Neural cell (in vitro differentiated cells): Measurements from ENCODE around the gene RPP14. TPM values are rescaled to one million over a fixed set of nuclear protein-coding genes. Genes with fewer than 3 reads are reported as not detected.

Source experiments
- H2AFZ ChIP-seq: fragments of 200-600, 300-800 bp; sonication (generic), shearing (Covaris generic); 2 replicates; pipeline ENCODE4 v1.6.0; 2014; ENCODE audit warnings: low read depth, mild to moderate bottlenecking, antibody characterized with exemption, low read length, moderate library complexity
- H3F3A ChIP-seq: fragments of 200-600 bp; shearing (Covaris generic); 2 replicates; pipeline ENCODE4 v1.6.1; 2016; ENCODE audit warnings: mild to moderate bottlenecking, moderate library complexity, mixed read lengths, antibody characterized with exemption, low read length; ENCODE audit not compliant: insufficient read depth, poor library complexity, severe bottlenecking
- H3K27ac ChIP-seq: fragments of 200-600, 300-800 bp; sonication (generic), shearing (Covaris generic); 2 replicates; pipeline ENCODE4 v1.5.1; 2014; ENCODE audit warnings: mild to moderate bottlenecking, low read length, moderate library complexity
- H3K27me3 ChIP-seq: fragments of 300-800, 200-600 bp; sonication (generic), shearing (Covaris generic); 2 replicates; pipeline ENCODE4 v1.6.0; 2014; ENCODE audit warnings: mild to moderate bottlenecking, low read depth, low read length, moderate library complexity; ENCODE audit not compliant: insufficient read depth
- H3K36me3 ChIP-seq: fragments of 300-800, 200-600 bp; sonication (generic), shearing (Covaris generic); 2 replicates; pipeline ENCODE4 v1.5.1; 2014; ENCODE audit warnings: mild to moderate bottlenecking, antibody characterized with exemption, low read length, moderate library complexity; ENCODE audit not compliant: insufficient read depth
- H3K4me2 ChIP-seq: fragments of 300-800, 200-600 bp; sonication (generic), shearing (Covaris generic); 2 replicates; pipeline ENCODE4 v1.6.0; 2014; ENCODE audit warnings: mild to moderate bottlenecking, low read length
- H3K4me3 ChIP-seq: fragments of 300-800, 200-600 bp; sonication (generic), shearing (Covaris generic); 2 replicates; pipeline ENCODE4 v1.5.1; 2014; ENCODE audit warnings: mild to moderate bottlenecking, low read length, moderate library complexity
- H3K79me2 ChIP-seq: fragments of 200-600 bp; shearing (Covaris generic); replicated peaks from 2 replicates; pipeline ENCODE4 v1.6.0; 2014; ENCODE audit warnings: mild to moderate bottlenecking, low read length, moderate library complexity; ENCODE audit not compliant: insufficient read depth
- H3K9ac ChIP-seq: fragments of 300-800, 200-600 bp; sonication (generic), shearing (Covaris generic); 2 replicates; pipeline ENCODE4 v1.6.1; 2016; ENCODE audit warnings: mild to moderate bottlenecking, low read length, mixed read lengths
- H3K9me2 ChIP-seq: fragments of 200-600 bp; shearing (Covaris generic); 2 replicates; pipeline ENCODE4 v1.6.1; 2016; ENCODE audit warnings: mild to moderate bottlenecking, low read length, mixed read lengths; ENCODE audit not compliant: insufficient read depth
- H3K9me3 ChIP-seq: fragments of 200-600, 300-800 bp; sonication (generic), shearing (Covaris generic); 2 replicates; pipeline ENCODE4 v1.6.1; 2016; ENCODE audit warnings: mild to moderate bottlenecking, mixed run types, low read length, moderate library complexity, mixed read lengths
- H4K20me1 ChIP-seq: fragments of 200-600 bp; shearing (Covaris generic); 2 replicates; pipeline ENCODE4 v1.6.1; 2016; ENCODE audit warnings: mild to moderate bottlenecking, mixed run types; ENCODE audit not compliant: insufficient read depth
- CTCF ChIP-seq: fragments of 450-650 bp; IDR thresholded peaks from 2 replicates; pipeline ENCODE4 v1.5.1; 2014; ENCODE audit warnings: antibody characterized with exemption, mild to moderate bottlenecking, moderate library complexity; ENCODE audit not compliant: poor library complexity, severe bottlenecking
- EP300 ChIP-seq: fragments of 450-650 bp; conservative IDR thresholded peaks from 2 replicates; pipeline ENCODE4 v1.6.1; 2014; ENCODE audit warnings: antibody characterized with exemption, mild to moderate bottlenecking, moderate library complexity; ENCODE audit not compliant: poor library complexity, severe bottlenecking
- EZH2 ChIP-seq: fragments of 200-600, 300-800 bp; shearing (Covaris generic), sonication (generic); IDR thresholded peaks from 2 replicates; pipeline ENCODE4 v1.6.1; 2014; ENCODE audit warnings: antibody characterized with exemption, low read length, borderline replicate concordance, mild to moderate bottlenecking; ENCODE audit not compliant: insufficient read depth, poor library complexity, severe bottlenecking
- MXI1 ChIP-seq: fragments of 450-650 bp; conservative IDR thresholded peaks from 2 replicates; pipeline ENCODE4 v1.6.1; 2014; ENCODE audit warnings: antibody characterized with exemption, mild to moderate bottlenecking; ENCODE audit not compliant: poor library complexity, severe bottlenecking
- POLR2AphosphoS5 ChIP-seq: IDR thresholded peaks from 2 replicates; pipeline ENCODE4 v1.6.1; 2012
- RAD21 ChIP-seq: fragments of 450-650 bp; conservative IDR thresholded peaks from 2 replicates; pipeline ENCODE4 v1.6.1; 2014; ENCODE audit warnings: antibody characterized with exemption, mild to moderate bottlenecking, moderate library complexity
- REST ChIP-seq: IDR thresholded peaks from 2 replicates; pipeline ENCODE4 v1.6.1; 2012; ENCODE audit warnings: borderline replicate concordance
- SMC3 ChIP-seq: fragments of 450-650 bp; conservative IDR thresholded peaks from 2 replicates; pipeline ENCODE4 v1.6.1; 2014; ENCODE audit warnings: antibody characterized with exemption, mild to moderate bottlenecking, moderate library complexity; ENCODE audit not compliant: poor library complexity
- TAF1 ChIP-seq: IDR thresholded peaks from 2 replicates; pipeline ENCODE4 v1.6.1; 2012; ENCODE audit warnings: low read depth
- polyA plus RNA-seq: library from polyadenylated mRNA; depleted of rRNA; stranded (reverse); fragments of >200 nt; gene quantifications from 2 replicates; pipeline ENCODE4 v1.2.3, GENCODE V29; 2014

RPP14 gene
- polyA plus RNA-seq, 1 donor from 2014 or later: 13.0 TPM

DNA sequence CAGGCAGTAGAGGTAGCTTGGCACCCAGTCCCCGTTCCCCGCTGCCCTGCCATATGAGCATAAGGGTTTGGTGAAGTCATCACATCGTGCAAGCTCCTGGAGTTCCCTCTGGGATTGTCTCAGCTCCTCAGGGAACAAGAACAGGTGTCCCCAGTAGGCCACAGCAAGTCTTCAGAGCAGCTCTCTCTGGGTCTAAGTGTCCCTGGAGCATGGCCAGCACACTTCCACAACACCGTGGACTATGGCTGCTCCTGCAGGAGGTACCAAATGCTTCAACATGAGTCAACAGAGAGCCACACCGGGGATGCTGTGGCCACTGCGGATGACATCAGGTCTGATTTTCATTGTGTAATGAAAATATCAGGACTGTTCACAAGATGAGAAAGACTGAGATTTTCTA, 45.3 kb upstream of the RPP14 start:
- Histone ChIP-seq H3K4me3 (peak overlapping the region; percentile 18), H3K9ac (peak overlapping the region; percentile 34), H3K9me3 (no peaks in the 10 kb centered on the region), H3K79me2 (no peaks in the 10 kb centered on the region), H2AFZ (no peak overlapping the region), H4K20me1 (no peaks in the 10 kb centered on the region), H3K9me2 (no peaks in the 10 kb centered on the region), H3K36me3 (no peaks in the 10 kb centered on the region), H3K27me3 (no peaks in the 10 kb centered on the region), H3K4me2 (no peak overlapping the region), H3K27ac (peak overlapping the region; percentile 64), H3F3A (no peaks in the 10 kb centered on the region)
- TF ChIP-seq TAF1 (no peak), SMC3 (no peak), POLR2AphosphoS5 (no peak), MXI1 (no peak), CTCF (no peak), REST (no peak), EZH2 (no peak), EP300 (no peak), RAD21 (no peak)

DNA sequence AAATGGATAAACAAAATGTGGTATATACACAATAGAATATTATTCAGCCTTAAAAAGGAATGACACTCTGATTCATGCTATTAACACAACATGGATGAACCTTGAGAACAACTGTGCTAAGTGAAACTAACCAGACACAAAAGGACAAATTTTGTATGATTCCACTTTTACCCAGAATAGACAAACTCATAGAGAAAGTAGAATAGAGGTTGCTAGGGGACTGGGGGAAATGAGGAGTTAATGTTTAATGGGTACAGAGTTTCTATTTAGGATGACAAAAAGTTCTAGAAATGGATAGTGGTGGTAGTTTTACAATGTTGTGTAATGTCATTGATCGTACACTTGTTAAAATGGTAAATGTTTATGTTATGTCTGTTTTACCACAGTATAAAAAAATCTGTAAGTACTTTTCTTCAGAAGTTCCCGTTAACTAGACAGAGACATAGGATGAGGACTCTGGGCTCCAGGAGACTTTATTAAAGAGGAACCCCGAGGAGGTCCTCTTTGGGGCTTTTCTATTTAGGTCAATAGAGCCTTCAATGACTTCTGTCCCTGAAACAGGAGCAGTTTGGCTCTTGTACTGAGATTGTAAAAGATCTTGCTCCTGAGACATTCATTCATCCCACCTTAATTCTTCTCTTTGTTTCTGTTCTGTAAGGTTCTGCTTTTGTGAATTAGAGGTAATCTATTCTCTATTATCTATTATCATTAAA, 43.9 kb upstream of the RPP14 start:
- no peak overlapping the region for H2AFZ ChIP-seq
- no peak overlapping the region for H3K4me3 ChIP-seq
- no peak overlapping the region for H3K4me2 ChIP-seq
- no peak for TF ChIP-seq TAF1
- no peak for TF ChIP-seq REST
- TF ChIP-seq CTCF: no peak
- TF ChIP-seq EZH2: no peak
- no peak for TF ChIP-seq EP300
- H3F3A ChIP-seq: no peaks in the 10 kb centered on the region
- no peaks in the 10 kb centered on the region for H3K27me3 ChIP-seq
- H3K27ac ChIP-seq: no peak overlapping the region
- no peaks in the 10 kb centered on the region for H3K9me2 ChIP-seq
- no peaks in the 10 kb centered on the region for H3K36me3 ChIP-seq
- H3K9me3 ChIP-seq: no peaks in the 10 kb centered on the region
- H3K9ac ChIP-seq: no peak overlapping the region
- H4K20me1 ChIP-seq: no peaks in the 10 kb centered on the region
- H3K79me2 ChIP-seq: no peaks in the 10 kb centered on the region
